ENCODE measurements around the gene GEN1. TPM values are rescaled to one million over a fixed set of nuclear protein-coding genes. Genes with fewer than 3 reads are reported as not detected.

Gene GEN1
- polyA plus RNA-seq, 3 donors = 0.34 to 1.0 (median 0.89) TPM

DNA sequence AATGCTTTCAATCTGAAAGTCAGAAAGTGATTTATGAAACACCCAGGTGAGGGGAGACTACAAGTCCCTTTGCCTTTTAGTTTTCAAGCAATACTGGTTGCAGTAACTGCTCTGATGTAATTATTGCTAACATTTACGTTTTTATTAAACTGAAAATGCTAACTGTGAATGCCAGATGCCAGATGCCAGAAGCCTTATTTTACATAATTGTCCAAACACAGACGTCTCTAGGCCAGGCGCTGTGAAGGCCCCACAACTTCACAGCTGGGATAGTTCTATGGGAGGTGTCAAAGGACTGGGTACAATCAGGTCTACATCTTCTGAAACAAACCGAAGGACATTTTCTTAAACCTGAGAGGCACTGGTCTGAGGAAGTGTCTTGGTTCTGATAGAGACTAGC, 34.8 kb downstream of the GEN1 start:
- 65 to 72% (median 69%) methylated on average over 4 of the region's 4 CpGs for WGBS, 3 donors
- no peak overlapping the region for H3K27ac ChIP-seq (ENCODE audit: low read depth, low read length)

DNA sequence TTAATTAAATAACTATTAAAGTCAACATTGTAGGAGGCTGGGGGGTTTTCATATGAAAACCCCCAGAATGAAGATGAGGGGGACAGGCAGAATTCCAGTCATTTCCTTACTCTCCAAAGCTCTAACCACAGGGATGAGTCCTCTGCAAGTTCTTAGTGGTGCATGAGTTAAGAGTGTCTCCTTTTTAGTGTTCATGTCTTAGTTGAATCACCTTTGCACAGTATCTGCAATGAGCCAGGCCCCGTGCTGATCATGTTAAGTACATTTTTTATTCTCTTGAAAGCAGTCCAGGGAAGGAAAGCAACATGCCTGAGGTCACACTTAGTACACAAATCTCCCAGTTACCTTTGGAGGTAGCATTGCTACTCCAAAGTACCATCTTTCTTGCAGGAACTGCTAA, 36.6 kb downstream of the GEN1 start:
- WGBS, 3 donors = 45 to 52% (median 48%) methylated on average over 1 of the region's 1 CpG
- no peak overlapping the region for H3K27ac ChIP-seq (ENCODE audit: low read depth, low read length)

DNA sequence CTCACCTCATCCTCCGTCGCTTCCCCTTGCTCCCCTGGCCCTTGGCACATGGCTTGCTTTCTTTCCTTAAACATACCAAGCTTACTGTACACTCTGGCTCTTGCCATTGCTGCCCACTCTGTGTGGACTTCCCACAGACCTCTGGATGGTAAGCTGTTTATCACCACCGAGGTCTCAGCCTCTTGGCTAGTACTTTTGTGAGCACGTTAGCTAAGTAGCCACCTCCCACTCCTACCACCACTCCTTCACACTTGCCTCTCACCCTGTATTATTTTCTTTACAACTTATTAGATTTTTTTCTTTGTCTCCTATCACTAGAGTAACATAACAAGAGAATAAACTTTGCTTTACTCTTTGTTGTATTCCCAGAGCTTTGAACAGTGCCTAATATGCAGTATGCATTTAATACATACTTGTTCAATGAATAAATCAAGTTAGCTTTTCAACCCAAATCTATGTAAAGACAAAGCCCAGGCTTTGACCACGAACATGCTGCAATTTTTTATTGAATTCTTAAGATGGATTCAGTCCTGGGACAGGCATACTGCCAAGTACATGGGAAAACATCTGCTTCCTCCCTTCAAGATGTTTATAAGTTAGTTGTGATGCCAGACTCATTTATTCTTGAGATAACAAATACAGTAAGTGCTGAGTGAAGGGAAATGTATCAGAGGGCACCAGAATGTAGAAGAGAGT, 37.3 kb downstream of the GEN1 start:
- H3K27ac ChIP-seq (ENCODE audit: low read depth, low read length) = no peak overlapping the region
- WGBS, 3 donors = 17 to 51% (median 28%) methylated on average over 5 of the region's 5 CpGs

DNA sequence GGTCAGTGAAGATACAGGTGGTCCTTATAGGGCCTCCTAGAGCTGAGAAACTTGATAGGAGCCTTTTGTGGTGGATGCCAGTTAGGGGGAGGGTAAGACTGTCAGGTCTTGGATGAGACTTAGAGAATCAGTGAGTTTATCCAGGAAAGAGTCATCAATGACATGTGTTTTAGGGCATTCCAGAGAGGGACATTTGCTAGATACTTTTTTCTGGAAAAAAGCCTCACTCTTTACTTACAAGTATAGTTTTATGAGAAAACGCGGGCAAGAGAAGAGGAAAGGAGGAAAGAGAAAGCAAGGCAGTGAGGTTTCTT, 37.8 kb downstream of the GEN1 start:
- 35 to 70% (median 52%) methylated on average over 2 of the region's 2 CpGs for WGBS, 3 donors
- no peak overlapping the region for H3K27ac ChIP-seq (ENCODE audit: low read depth, low read length)

DNA sequence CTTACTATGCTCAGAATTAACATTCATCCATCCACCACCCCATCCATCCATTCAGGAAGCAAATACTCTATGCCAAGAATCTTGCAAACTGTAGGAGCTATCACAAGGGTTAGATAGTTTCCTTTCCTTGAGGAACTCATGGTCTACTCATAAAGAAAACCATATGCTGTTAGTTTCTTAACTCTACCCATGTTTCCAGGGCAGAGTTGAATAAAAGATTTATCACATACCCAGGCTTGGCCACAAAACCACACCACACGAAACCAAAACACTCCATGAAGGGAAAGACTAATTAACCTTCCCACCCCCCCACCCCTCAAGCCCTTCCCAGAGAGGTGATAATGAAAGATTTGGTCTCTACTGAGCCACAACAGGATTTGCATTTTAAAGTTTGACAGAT, 38.6 kb downstream of the GEN1 start:
- WGBS, 3 donors = 45 to 81% (median 51%) methylated on average over 1 of the region's 1 CpG
- H3K27ac ChIP-seq (ENCODE audit: low read depth, low read length) = no peak overlapping the region

DNA sequence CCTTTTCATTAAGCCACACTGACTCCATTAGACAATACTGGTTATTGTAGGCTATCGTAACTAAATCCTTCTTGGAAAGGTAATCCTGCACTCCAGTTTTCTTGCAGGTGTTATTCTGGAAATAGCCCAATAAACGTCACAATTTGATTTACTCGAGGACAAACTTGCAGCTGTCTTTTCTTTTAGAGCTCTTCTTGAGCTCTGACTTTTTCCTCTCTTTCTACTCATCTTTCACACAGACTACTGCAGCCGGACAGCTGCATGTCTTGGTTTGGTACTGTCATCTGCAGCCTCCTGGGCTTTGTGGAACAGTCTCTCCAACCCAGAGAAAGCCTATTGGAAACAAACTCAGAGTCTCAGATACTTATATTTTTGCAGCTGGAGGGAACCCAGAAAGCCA, 39.4 kb downstream of the GEN1 start:
- 49 to 71% (median 70%) methylated on average over 4 of the region's 4 CpGs for WGBS, 3 donors
- H3K27ac ChIP-seq (ENCODE audit: low read depth, low read length) = no peak overlapping the region

DNA sequence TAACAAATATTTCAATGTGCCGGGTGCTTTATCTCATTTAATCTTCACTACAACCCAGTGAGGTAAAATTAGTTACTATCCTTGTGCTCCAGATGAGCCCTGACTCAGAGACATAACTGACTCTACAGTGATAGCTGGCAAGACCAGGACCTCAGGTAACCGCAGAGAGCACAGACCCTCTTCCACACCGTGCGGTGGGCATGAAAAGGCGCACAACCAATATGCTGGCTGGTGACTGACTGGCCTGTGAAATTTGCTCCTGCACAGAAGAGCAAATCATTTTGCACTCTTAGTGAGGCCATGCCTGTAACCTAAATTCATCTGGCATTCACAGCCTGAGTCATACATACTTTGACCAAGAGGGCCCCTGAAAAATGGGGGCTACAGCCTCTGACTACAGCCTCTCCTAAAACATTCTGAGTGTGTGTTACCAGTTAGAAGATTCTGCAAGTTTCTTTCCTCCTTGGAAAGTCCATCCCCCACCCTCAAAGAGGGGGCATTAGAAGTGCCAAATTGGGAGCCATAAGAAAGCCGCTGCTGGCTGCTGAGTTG, 39.9 kb downstream of the GEN1 start:
- H3K27ac ChIP-seq (ENCODE audit: low read depth, low read length) = no peak overlapping the region
- WGBS, 3 donors = 83 to 93% (median 83%) methylated on average over 6 of the region's 6 CpGs

DNA sequence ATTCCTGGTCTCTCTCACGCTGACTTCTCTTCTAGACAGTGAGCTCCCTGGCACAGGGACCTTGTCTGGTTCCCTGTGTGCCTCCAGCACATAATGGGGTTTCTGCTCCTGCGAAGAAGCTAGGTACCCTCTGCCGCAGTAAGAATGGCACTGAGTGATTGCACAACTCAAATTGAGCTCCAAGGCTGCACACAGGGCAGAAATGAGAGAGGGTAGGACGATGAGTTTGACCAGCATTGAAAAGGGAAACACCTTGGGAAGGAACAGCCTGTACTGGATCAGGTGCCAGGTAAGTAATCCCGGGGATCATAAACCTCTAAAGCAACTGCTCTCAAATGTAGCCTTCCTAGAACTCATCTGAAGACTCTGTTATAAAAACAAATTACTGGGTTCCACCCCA, 41.4 kb downstream of the GEN1 start:
- H3K27ac ChIP-seq (ENCODE audit: low read depth, low read length) = no peak overlapping the region
- WGBS, 3 donors = 79 to 90% (median 87%) methylated on average over 5 of the region's 5 CpGs

DNA sequence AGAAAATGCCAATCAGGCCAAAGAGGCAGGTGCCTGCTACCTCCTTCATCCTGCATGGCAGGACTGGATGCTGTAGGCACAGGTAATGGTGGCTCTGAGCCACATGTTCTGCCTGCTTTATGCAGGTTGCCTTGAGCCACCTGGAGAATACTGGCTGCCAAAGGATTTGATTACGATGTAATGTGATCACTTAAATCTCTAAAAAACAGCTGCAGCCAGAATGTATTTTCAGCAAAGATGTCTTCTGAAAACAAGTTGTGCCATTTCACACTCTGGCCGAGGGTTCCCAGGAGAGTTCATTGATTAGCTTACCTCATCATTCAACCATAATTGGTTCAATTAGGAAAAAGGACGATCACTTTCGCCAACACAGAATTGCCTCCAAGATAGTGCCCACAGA, 44.4 kb downstream of the GEN1 start:
- WGBS, 3 donors = 57 to 91% (median 89%) methylated on average over 4 of the region's 4 CpGs
- H3K27ac ChIP-seq (ENCODE audit: low read depth, low read length) = no peak overlapping the region

DNA sequence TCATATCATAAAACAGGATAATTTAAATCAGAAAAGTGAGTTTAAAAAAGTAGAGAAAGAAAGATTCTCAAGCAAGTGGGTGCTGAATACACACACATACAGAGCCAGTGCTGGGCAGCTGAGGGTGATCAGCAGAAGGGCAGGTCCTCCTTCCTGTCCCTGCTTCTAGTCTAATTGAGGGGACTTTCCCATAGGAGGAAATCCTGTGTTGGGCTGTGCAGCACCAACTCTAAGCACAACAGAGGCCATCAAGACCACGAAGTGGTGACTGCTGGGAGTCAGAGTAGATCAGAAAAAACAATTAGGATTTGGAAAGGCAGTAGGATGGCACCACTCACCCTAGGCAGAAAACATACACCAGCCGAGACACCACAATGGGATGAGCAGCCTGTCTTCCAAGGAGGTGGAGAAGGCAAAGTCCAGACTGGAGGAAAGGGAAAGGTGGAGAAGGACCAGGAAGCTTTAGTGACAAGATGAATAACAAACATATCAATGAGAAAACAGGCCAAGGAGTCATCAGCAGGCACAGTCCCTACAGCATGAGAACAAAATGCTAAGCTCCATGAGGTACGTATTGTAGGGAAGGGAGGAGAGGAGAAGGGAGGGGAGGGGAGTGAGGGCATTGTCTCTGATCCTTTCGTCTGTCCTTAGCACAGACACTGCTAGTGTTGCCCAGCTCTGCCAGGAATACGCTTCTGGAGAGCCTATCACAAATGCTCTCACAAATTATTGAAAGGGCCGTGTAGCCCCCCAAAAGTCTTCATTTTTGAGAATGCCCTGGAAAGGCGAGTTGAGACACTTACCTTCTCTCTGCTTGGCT, 45.6 kb downstream of the GEN1 start:
- 53 to 84% (median 73%) methylated on average over 7 of the region's 7 CpGs for WGBS, 3 donors
- no peak overlapping the region for H3K27ac ChIP-seq (ENCODE audit: low read depth, low read length)

DNA sequence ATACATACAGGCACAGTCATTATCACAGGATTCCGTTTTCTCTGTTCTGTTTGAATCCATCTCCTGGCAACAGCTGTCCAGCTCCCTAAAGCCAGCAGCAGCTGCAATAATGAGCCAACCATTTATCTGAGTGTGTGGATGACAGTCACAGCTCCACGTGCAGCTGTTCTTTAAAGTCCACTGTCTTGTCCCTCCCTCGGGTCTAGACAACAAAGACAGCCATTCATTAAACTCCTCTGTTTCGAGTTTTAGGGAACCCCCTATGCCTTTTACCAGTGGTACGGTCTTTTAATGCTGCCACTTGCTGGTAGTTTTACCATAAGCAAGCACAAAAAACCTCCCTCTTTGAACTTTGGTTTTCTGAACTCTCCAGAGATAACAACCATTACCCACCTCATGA, 46.3 kb downstream of the GEN1 start:
- H3K27ac ChIP-seq (ENCODE audit: low read depth, low read length) = no peak overlapping the region
- 40 to 65% (median 63%) methylated on average over 5 of the region's 5 CpGs for WGBS, 3 donors

DNA sequence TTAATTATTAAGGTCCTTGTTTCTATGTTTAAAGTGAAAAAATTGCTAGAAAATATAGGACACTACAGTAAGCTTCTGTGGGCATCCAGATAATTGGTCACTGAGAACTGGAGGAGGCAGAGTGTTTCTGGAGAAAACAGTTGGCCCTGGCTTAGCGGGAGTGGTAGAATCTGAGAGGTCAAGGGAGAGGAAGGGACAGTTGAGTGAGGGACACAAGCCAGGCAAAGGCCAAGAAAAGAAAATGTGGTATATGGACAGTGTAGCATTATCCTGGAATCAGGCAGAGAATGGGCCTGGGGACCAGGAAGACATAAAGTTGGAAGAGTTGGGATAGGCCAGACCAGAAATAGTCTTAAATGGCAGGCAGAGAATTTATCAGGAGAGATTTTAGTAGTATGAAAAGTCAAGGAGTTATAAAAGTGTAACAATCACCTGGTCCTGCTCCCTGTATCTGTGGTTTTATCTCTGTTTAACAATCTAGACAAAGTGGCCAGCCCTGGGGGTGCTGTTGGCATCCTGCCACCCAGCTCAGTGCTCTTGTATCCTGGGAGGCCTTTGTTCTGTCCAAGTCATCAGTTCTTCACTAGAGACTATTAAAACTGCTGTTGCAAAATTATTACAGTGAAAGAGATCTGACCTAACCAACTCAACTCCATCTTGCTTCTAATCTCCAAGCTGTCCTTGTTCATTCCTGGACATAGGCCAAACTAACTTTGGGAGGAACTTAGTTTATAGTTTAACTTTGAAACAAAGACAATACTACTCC, 46.9 kb downstream of the GEN1 start:
- 87 to 100% (median 100%) methylated on average over 1 of the region's 1 CpG for WGBS, 3 donors

DNA sequence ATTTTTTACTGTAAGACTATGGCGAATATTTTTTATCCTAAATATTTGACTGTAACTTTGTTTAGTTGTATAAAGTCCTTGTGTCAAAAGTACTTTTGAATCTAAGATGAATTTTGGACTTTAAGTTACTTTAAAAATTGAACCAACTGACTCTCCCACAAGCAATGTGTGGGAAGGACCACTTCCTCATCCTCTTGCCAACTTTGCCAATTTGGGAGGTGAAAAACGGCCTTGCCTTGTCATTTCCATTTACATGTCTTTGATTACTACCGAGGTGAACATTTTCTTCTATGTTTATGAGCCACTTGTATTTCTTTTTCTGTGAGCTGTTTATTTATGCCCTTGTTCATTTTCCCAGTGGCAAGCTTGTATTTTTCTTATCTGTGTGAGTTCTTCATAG, 49.6 kb downstream of the GEN1 start:
- 39 to 52% (median 40%) methylated on average over 3 of the region's 3 CpGs for WGBS, 3 donors
- no peak overlapping the region for H3K27ac ChIP-seq (ENCODE audit: low read depth, low read length)

More for the DNA sequence above, 46.9 kb downstream of the GEN1 start:
- H3K27ac ChIP-seq (ENCODE audit: low read depth, low read length) = no peak overlapping the region

DNA sequence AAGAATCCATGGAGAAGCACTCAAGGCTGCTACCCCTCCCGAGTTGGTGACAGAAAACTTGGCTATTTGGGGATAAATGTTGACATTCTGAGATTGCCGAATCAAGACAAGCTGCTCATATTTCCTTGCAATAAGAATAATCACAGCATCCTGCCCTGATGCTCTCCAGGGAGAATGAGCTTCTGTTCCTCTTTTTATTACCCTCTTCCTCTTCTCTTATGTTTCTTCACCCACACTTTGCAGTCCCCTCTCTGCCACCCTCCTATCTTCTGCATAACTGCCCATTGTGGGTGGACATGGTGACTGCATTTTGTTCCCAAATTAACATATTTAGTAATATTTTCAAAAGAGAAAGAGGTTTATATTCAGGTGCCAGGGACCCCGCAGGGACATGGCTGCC, 50.4 kb downstream of the GEN1 start:
- no peak overlapping the region for H3K27ac ChIP-seq (ENCODE audit: low read depth, low read length)
- 44 to 61% (median 51%) methylated on average over 3 of the region's 3 CpGs for WGBS, 3 donors

DNA sequence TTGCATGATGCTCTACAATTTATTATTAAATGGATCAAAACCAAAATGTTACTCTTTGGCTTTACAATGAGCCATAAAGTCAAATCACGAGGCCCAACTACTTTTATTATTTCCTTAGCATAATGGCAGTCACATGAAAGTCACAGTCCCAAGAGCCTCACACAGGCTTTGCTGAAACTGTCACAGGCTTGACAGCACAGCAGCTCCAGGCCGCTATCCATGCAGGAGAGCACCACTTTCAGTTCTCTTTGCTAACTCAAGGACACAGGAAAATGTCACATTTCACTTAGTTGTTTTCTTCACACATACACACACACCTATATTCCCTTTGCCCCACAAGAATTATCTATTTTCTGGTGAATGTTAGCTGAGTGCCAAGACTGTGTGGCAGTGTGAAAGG, 51.2 kb downstream of the GEN1 start:
- no peak overlapping the region for H3K27ac ChIP-seq (ENCODE audit: low read depth, low read length)
- 66 to 72% (median 68%) methylated on average over 2 of the region's 2 CpGs for WGBS, 3 donors

DNA sequence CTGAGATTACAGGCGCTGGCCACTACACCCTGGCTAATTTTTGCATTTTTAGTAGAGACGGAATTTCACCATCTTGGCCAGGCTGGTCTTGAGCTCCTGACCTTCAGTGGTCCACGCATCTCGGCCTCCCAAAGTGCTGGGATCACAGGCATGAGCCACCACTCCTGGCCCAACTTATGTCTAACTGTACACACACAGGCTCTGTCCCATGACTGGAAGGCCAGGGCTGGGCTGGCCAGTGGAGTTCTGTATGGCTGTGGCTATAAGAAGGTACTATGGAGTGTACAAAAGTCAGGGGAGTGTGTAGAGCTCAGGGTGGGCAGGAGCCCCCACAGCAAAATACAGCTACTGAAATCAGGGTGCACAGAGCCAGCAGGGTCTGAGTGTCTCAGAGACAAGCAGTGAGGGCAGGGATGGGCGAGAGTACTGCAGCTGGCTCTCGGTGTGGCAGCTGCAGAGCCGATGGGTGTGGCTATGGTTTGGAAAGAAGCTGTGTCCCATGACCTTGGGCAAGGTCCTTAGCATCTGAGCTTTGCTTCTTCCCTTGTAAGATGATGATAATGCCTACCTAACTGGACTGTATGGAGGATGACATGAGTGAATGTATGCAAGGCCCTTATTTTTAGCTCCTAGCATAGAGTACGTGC, 51.9 kb downstream of the GEN1 start:
- no peak overlapping the region for H3K27ac ChIP-seq (ENCODE audit: low read depth, low read length)
- 80 to 92% (median 81%) methylated on average over 8 of the region's 8 CpGs for WGBS, 3 donors

DNA sequence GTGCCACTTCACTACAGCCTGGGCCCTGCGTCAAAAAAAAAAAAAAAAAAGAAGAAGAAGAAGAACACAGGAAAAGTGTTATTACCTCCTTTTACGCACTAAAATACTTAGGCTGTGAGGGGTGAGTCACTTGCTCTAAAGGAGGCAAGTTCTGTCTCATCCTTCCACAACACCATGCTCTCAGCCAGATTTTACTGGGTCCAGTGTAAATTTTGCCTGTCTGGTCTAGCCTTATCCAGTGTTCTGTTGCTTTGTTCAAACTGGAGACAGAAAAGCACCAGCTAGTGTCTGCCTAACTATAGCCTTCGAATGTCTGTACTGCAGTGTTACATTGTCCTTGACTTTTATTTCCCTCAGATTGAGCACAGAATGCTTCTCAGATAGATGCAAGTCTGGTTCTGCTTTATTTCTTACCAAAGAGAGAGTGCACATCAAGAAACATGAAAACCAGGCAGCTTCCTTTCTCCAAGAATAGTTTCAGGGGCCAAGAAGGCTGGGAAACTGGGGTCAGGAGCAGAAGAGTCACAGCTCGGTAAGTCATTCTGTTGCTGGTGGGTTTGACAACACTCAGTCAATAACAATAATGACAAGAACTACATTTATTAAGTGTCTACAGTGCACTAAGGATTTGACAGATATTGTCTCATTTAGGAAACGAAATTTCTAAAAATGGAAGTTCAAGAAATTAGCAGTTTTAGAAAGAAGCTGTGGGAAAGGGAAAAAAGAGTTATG, 59.2 kb downstream of the GEN1 start:
- H3K27ac ChIP-seq (ENCODE audit: low read depth, low read length) = no peak overlapping the region
- 58 to 67% (median 61%) methylated on average over 5 of the region's 5 CpGs for WGBS, 3 donors
